OCI-LY1 (cell line): Measurements from ENCODE around the gene SYT9.

Experiments used
- H2AFZ ChIP-seq: fragments of 200-600 bp; sonication (generic), shearing (Covaris generic); 2 replicates; pipeline ENCODE4 v1.6.0; 2014; ENCODE audit warnings: antibody characterized with exemption, mild to moderate bottlenecking, low read length
- H3F3A ChIP-seq: fragments of 200-600 bp; sonication (generic), shearing (Covaris generic); 2 replicates; pipeline ENCODE4 v1.6.0; 2014; ENCODE audit warnings: mild to moderate bottlenecking, antibody characterized with exemption, low read length, moderate library complexity; ENCODE audit not compliant: insufficient read depth
- H3K27ac ChIP-seq: fragments of 200-600 bp; sonication (generic); 2 replicates; pipeline ENCODE4 v1.5.1; 2014; ENCODE audit warnings: low read length, mixed run types, mild to moderate bottlenecking, low read depth; ENCODE audit not compliant: poor library complexity, severe bottlenecking
- H3K27me3 ChIP-seq: fragments of 200-600 bp; sonication (generic); 2 replicates; pipeline ENCODE4 v1.6.0; 2014; ENCODE audit warnings: antibody characterized with exemption, mild to moderate bottlenecking, low read length, moderate library complexity; ENCODE audit not compliant: insufficient read depth
- H3K36me3 ChIP-seq: fragments of 200-600 bp; sonication (generic); 2 replicates; pipeline ENCODE4 v1.6.1; 2014; ENCODE audit warnings: mild to moderate bottlenecking, antibody characterized with exemption, low read length, moderate library complexity, mixed read lengths; ENCODE audit not compliant: insufficient read depth
- H3K4me1 ChIP-seq: fragments of 200-600 bp; sonication (generic); 2 replicates; pipeline ENCODE4 v1.5.1; 2014; ENCODE audit warnings: mild to moderate bottlenecking, low read length, moderate library complexity; ENCODE audit not compliant: insufficient read depth, severe bottlenecking
- H3K4me2 ChIP-seq: fragments of 200-600 bp; sonication (generic), shearing (Covaris generic); 2 replicates; pipeline ENCODE4 v1.6.1; 2014; ENCODE audit warnings: low read length
- H3K4me3 ChIP-seq: fragments of 200-600 bp; sonication (generic); 2 replicates; pipeline ENCODE4 v1.5.1; 2014; ENCODE audit warnings: low read length, low read depth, mild to moderate bottlenecking, mixed read lengths; ENCODE audit not compliant: poor library complexity, severe bottlenecking
- H3K79me2 ChIP-seq: fragments of 200-600 bp; shearing (Covaris generic); 2 replicates; pipeline ENCODE4 v1.6.1; 2016; ENCODE audit warnings: mixed run types, low read length, mixed read lengths; ENCODE audit not compliant: insufficient read depth
- H3K9ac ChIP-seq: fragments of 200-600 bp; sonication (generic), shearing (Covaris generic); 2 replicates; pipeline ENCODE4 v1.6.1; 2014; ENCODE audit warnings: mild to moderate bottlenecking, low read length, mixed read lengths
- H3K9me2 ChIP-seq: fragments of 200-600 bp; sonication (generic), shearing (Covaris generic); 2 replicates; pipeline ENCODE4 v1.6.1; 2014; ENCODE audit warnings: low read depth, mild to moderate bottlenecking, low read length, mixed read lengths
- H3K9me3 ChIP-seq: fragments of 200-600 bp; shearing (Covaris generic); 2 replicates; pipeline ENCODE4 v1.6.1; 2014; ENCODE audit warnings: low read length, mixed read lengths
- H4K20me1 ChIP-seq: fragments of 200-600 bp; sonication (generic), shearing (Covaris generic); 2 replicates; pipeline ENCODE4 v1.6.0; 2016; ENCODE audit warnings: mild to moderate bottlenecking, low read length; ENCODE audit not compliant: insufficient read depth
- EZH2 ChIP-seq: fragments of 200-600 bp; sonication (generic), shearing (Covaris generic); IDR thresholded peaks from 2 replicates; pipeline ENCODE4 v1.8.0; 2017; ENCODE audit warnings: borderline replicate concordance, mixed run types, mild to moderate bottlenecking, antibody characterized with exemption, low read length, moderate library complexity, mixed read lengths
- TF ChIP-seq, protein P1 (sequence below): fragments of 200-600 bp; sonication (generic), shearing (Covaris generic); IDR thresholded peaks from 2 replicates; pipeline ENCODE4 v1.5.1; 2017; ENCODE audit warnings: mild to moderate bottlenecking, antibody characterized with exemption, low read length, moderate library complexity, mixed read lengths

Gene SYT9

DNA sequence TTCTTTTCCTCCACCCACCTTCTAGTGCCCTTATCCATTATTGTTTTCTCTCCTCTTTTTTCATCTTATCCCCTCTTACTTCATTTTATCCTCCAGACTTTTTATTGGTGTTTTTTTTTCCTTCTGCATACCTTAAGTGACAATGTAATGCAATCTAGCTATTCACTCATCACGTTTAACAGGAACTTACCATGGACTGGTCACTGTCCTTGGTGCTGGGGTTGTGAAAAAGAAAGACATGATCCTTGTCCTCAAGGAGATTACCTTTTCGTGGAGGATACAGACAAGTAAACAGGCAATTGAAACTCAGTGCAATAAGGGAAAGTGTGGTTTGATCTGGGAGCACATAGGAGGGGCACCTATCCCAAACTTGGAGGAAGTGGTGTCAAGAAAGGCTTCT is 20.7 kb downstream of the SYT9 start:
- Histone ChIP-seq H2AFZ (no peak overlapping the region), H3K4me2 (no peak overlapping the region), H3K27ac (no peak overlapping the region), H4K20me1 (no peaks in the 10 kb centered on the region), H3K9ac (no peak overlapping the region), H3K36me3 (no peaks in the 10 kb centered on the region), H3K79me2 (no peaks in the 10 kb centered on the region), H3K27me3 (no peaks in the 10 kb centered on the region), H3K4me1 (no peaks in the 10 kb centered on the region), H3K9me3 (no peaks in the 10 kb centered on the region), H3K4me3 (no peak overlapping the region), H3K9me2 (no peaks in the 10 kb centered on the region), H3F3A (no peaks in the 10 kb centered on the region)
- TF ChIP-seq EZH2, result no peak
- TF ChIP-seq, protein P1, sequence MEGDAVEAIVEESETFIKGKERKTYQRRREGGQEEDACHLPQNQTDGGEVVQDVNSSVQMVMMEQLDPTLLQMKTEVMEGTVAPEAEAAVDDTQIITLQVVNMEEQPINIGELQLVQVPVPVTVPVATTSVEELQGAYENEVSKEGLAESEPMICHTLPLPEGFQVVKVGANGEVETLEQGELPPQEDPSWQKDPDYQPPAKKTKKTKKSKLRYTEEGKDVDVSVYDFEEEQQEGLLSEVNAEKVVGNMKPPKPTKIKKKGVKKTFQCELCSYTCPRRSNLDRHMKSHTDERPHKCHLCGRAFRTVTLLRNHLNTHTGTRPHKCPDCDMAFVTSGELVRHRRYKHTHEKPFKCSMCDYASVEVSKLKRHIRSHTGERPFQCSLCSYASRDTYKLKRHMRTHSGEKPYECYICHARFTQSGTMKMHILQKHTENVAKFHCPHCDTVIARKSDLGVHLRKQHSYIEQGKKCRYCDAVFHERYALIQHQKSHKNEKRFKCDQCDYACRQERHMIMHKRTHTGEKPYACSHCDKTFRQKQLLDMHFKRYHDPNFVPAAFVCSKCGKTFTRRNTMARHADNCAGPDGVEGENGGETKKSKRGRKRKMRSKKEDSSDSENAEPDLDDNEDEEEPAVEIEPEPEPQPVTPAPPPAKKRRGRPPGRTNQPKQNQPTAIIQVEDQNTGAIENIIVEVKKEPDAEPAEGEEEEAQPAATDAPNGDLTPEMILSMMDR, result no peak

DNA sequence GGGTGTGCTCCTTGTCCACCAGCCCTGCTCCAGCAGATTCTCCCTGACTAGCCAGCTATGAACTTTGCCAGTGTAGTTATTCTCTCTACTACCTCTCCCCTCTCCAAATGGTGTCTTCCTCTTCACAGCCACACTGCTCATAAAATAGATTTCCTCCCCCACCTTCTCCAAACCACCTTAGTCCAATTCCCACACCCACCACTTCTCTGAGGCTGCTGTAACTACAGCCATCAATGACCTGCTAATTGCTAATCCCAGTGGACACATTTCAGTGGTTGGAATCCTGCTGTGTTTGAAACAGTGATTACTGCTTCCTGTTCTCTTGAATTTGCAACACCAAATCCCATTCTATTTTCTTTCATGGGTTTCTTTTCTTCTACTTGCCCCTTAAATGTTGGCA is 23.4 kb downstream of the SYT9 start:
- no peaks in the 10 kb centered on the region for H3F3A ChIP-seq
- no peak overlapping the region for H3K9ac ChIP-seq
- H3K4me3 ChIP-seq, result no peak overlapping the region
- no peaks in the 10 kb centered on the region for H3K4me1 ChIP-seq
- no peaks in the 10 kb centered on the region for H3K79me2 ChIP-seq
- TF ChIP-seq, protein P1, result no peak
- TF ChIP-seq EZH2, result no peak
- no peaks in the 10 kb centered on the region for H3K9me3 ChIP-seq
- no peak overlapping the region for H3K27ac ChIP-seq
- no peaks in the 10 kb centered on the region for H3K9me2 ChIP-seq
- no peak overlapping the region for H3K4me2 ChIP-seq
- no peaks in the 10 kb centered on the region for H3K36me3 ChIP-seq
- no peak overlapping the region for H2AFZ ChIP-seq
- H3K27me3 ChIP-seq, result no peaks in the 10 kb centered on the region
- H4K20me1 ChIP-seq, result no peaks in the 10 kb centered on the region

DNA sequence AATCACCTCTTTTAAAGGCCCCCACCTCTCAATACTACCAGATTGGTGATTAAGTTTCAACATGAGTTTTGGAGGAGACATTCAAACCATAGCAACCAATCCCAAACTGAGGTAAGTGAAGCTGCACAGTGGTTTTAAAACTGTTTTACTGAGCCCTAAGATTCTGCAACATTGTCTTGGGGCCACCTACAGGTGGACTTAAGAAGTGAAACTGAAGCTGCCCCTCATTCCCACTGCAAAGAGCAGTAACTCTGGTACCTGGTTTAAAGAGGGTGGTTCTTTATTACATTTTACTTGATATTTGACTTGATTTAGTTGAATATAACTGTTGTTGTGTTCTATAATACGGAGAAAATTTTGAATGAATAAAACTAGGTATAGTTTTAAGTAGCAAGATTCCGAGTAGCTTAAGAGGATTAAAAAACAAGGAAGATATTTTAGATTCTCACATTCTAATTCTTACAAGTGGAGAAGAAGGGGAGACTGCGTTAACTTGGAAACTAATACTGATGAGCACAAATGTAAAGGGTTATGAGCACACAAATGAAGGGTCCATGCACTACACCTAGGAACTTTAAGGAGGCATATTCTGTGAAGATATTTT is 26.7 kb downstream of the SYT9 start:
- no peaks in the 10 kb centered on the region for H3K4me1 ChIP-seq
- H3K9ac ChIP-seq, result no peak overlapping the region
- no peak overlapping the region for H2AFZ ChIP-seq
- H3K9me2 ChIP-seq, result no peaks in the 10 kb centered on the region
- H3K79me2 ChIP-seq, result no peaks in the 10 kb centered on the region
- no peak overlapping the region for H3K4me3 ChIP-seq
- no peaks in the 10 kb centered on the region for H3K27me3 ChIP-seq
- no peaks in the 10 kb centered on the region for H3K9me3 ChIP-seq
- TF ChIP-seq, protein P1, result peak; percentile 63
- no peak for TF ChIP-seq EZH2
- no peaks in the 10 kb centered on the region for H3K36me3 ChIP-seq
- H3K4me2 ChIP-seq, result no peak overlapping the region
- no peaks in the 10 kb centered on the region for H4K20me1 ChIP-seq
- no peak overlapping the region for H3K27ac ChIP-seq
- no peaks in the 10 kb centered on the region for H3F3A ChIP-seq
